ENCODE measurements around the gene MBD6. TPM values are rescaled to one million over a fixed set of nuclear protein-coding genes. Genes with fewer than 3 reads are reported as not detected.

MBD6 gene
- total RNA-seq, 1 donor from 2014 or later: 3.6 TPM

- H3F3A ChIP-seq (ENCODE audit: low read depth): peaks cover 7% of the 10 kb centered on the region
- no peaks in the 10 kb centered on the region for H3K4me1 ChIP-seq
- no peak for TF ChIP-seq CTCF (IDR thresholded peaks at IDR 0.05)
- TF ChIP-seq EZH2phosphoT487 (IDR thresholded peaks at IDR 0.05): no peak
- no peak for TF ChIP-seq EZH2 (IDR thresholded peaks at IDR 0.05)
- no peaks in the 10 kb centered on the region for H3K27me3 ChIP-seq
- no peak overlapping the region for H2AFZ ChIP-seq (replicated peaks)
- H3K36me3 Mint-ChIP-seq: peaks cover 48% of the 10 kb centered on the region
- H3K4me1 Mint-ChIP-seq: no peaks in the 10 kb centered on the region
- no peak overlapping the region for H3K9ac ChIP-seq
- H3K27ac Mint-ChIP-seq: no peak overlapping the region
- no peaks in the 10 kb centered on the region for H3K9me3 Mint-ChIP-seq
- H3K36me3 ChIP-seq: peaks cover 17% of the 10 kb centered on the region
- H4K20me1 ChIP-seq (ENCODE audit: low read depth): no peaks in the 10 kb centered on the region
- H3K27ac ChIP-seq: no peak overlapping the region
- H3K9me3 ChIP-seq (ENCODE audit: low read depth): no peaks in the 10 kb centered on the region
- DNase-seq (ENCODE audit: low spot score): no peak
- H3K79me2 ChIP-seq (ENCODE audit: low read depth): no peaks in the 10 kb centered on the region
- H3K4me3 ChIP-seq: no peak overlapping the region
- H3K4me3 Mint-ChIP-seq: no peak overlapping the region
- no peak overlapping the region for H3K4me2 ChIP-seq
- H3K27me3 Mint-ChIP-seq (ENCODE audit: insufficient read depth, low read depth): peaks cover 4% of the 10 kb centered on the region
These were observed 25.1 kb upstream of the MBD6 start for GRCh38 chr12:57497223-57498131.

- H3F3A ChIP-seq (ENCODE audit: low read depth): peaks cover under 1% of the 10 kb centered on the region
- Mint-ChIP-seq H3K4me1 (no peaks in the 10 kb centered on the region), H3K27me3 (ENCODE audit: insufficient read depth, low read depth) (peaks cover 4% of the 10 kb centered on the region), H3K36me3 (peaks cover 45% of the 10 kb centered on the region), H3K9me3 (no peaks in the 10 kb centered on the region), H3K4me3 (no peak overlapping the region), H3K27ac (no peak overlapping the region)
- no peak overlapping the region for H3K27ac ChIP-seq
- H4K20me1 ChIP-seq (ENCODE audit: low read depth): no peaks in the 10 kb centered on the region
- no peaks in the 10 kb centered on the region for H3K9me3 ChIP-seq (ENCODE audit: low read depth)
- no peak for DNase-seq (ENCODE audit: low spot score)
- TF ChIP-seq EZH2 (IDR thresholded peaks at IDR 0.05) (no peak), CTCF (IDR thresholded peaks at IDR 0.05) (peak; percentile 13)
- no peak overlapping the region for H3K9ac ChIP-seq
- H3K36me3 ChIP-seq: peaks cover 17% of the 10 kb centered on the region
- no peak overlapping the region for H2AFZ ChIP-seq (replicated peaks)
- H3K4me3 ChIP-seq: no peak overlapping the region
- no peak overlapping the region for H3K4me2 ChIP-seq
- H3K4me1 ChIP-seq: no peaks in the 10 kb centered on the region
- H3K79me2 ChIP-seq (ENCODE audit: low read depth): no peaks in the 10 kb centered on the region
- H3K27me3 ChIP-seq: no peaks in the 10 kb centered on the region
These were observed 24.5 kb upstream of the MBD6 start for GRCh38 chr12:57498132-57498502.

GRCh38 chr12:57498571-57498970 is 24.1 kb upstream of the MBD6 start:
- Mint-ChIP-seq H3K27me3 (ENCODE audit: insufficient read depth, low read depth) (peaks cover 4% of the 10 kb centered on the region), H3K4me3 (no peak overlapping the region), H3K27ac (no peak overlapping the region), H3K4me1 (no peaks in the 10 kb centered on the region), H3K36me3 (peaks cover 46% of the 10 kb centered on the region), H3K9me3 (no peaks in the 10 kb centered on the region)
- Histone ChIP-seq H3K9ac (no peak overlapping the region), H3K36me3 (peaks cover 17% of the 10 kb centered on the region), H3K9me3 (ENCODE audit: low read depth) (no peaks in the 10 kb centered on the region), H3F3A (ENCODE audit: low read depth) (no peaks in the 10 kb centered on the region), H3K79me2 (ENCODE audit: low read depth) (no peaks in the 10 kb centered on the region), H3K27me3 (no peaks in the 10 kb centered on the region), H3K4me2 (no peak overlapping the region), H2AFZ (replicated peaks) (no peak overlapping the region), H4K20me1 (ENCODE audit: low read depth) (no peaks in the 10 kb centered on the region), H3K27ac (no peak overlapping the region), H3K4me1 (no peaks in the 10 kb centered on the region), H3K4me3 (no peak overlapping the region)
- no peak for DNase-seq (ENCODE audit: low spot score)
- TF ChIP-seq CTCF (IDR thresholded peaks at IDR 0.05) (no peak), EZH2phosphoT487 (IDR thresholded peaks at IDR 0.05) (no peak), EZH2 (IDR thresholded peaks at IDR 0.05) (no peak)

Data from neural progenitor cell (in vitro differentiated cells).